OCI-LY1 (cell line): ENCODE data around the gene TCHP.
"Not testable (repeated sequence)": the region's sequence is repeated elsewhere in the genome, so short reads cannot be mapped to it uniquely, and the experiment has no call there.

Experiments
- H2AFZ ChIP-seq: fragments of 200-600 bp; sonication (generic), shearing (Covaris generic); 2 replicates; pipeline ENCODE4 v1.6.0; 2014; ENCODE audit warnings: antibody characterized with exemption, mild to moderate bottlenecking, low read length
- H3F3A ChIP-seq: fragments of 200-600 bp; sonication (generic), shearing (Covaris generic); 2 replicates; pipeline ENCODE4 v1.6.0; 2014; ENCODE audit warnings: mild to moderate bottlenecking, antibody characterized with exemption, low read length, moderate library complexity; ENCODE audit not compliant: insufficient read depth
- H3K27ac ChIP-seq: fragments of 200-600 bp; sonication (generic); 2 replicates; pipeline ENCODE4 v1.5.1; 2014; ENCODE audit warnings: low read length, mixed run types, mild to moderate bottlenecking, low read depth; ENCODE audit not compliant: poor library complexity, severe bottlenecking
- H3K27me3 ChIP-seq: fragments of 200-600 bp; sonication (generic); 2 replicates; pipeline ENCODE4 v1.6.0; 2014; ENCODE audit warnings: antibody characterized with exemption, mild to moderate bottlenecking, low read length, moderate library complexity; ENCODE audit not compliant: insufficient read depth
- H3K36me3 ChIP-seq: fragments of 200-600 bp; sonication (generic); 2 replicates; pipeline ENCODE4 v1.6.1; 2014; ENCODE audit warnings: mild to moderate bottlenecking, antibody characterized with exemption, low read length, moderate library complexity, mixed read lengths; ENCODE audit not compliant: insufficient read depth
- H3K4me1 ChIP-seq: fragments of 200-600 bp; sonication (generic); 2 replicates; pipeline ENCODE4 v1.5.1; 2014; ENCODE audit warnings: mild to moderate bottlenecking, low read length, moderate library complexity; ENCODE audit not compliant: insufficient read depth, severe bottlenecking
- H3K4me2 ChIP-seq: fragments of 200-600 bp; sonication (generic), shearing (Covaris generic); 2 replicates; pipeline ENCODE4 v1.6.1; 2014; ENCODE audit warnings: low read length
- H3K4me3 ChIP-seq: fragments of 200-600 bp; sonication (generic); 2 replicates; pipeline ENCODE4 v1.5.1; 2014; ENCODE audit warnings: low read length, low read depth, mild to moderate bottlenecking, mixed read lengths; ENCODE audit not compliant: poor library complexity, severe bottlenecking
- H3K79me2 ChIP-seq: fragments of 200-600 bp; shearing (Covaris generic); 2 replicates; pipeline ENCODE4 v1.6.1; 2016; ENCODE audit warnings: mixed run types, low read length, mixed read lengths; ENCODE audit not compliant: insufficient read depth
- H3K9ac ChIP-seq: fragments of 200-600 bp; sonication (generic), shearing (Covaris generic); 2 replicates; pipeline ENCODE4 v1.6.1; 2014; ENCODE audit warnings: mild to moderate bottlenecking, low read length, mixed read lengths
- H3K9me2 ChIP-seq: fragments of 200-600 bp; sonication (generic), shearing (Covaris generic); 2 replicates; pipeline ENCODE4 v1.6.1; 2014; ENCODE audit warnings: low read depth, mild to moderate bottlenecking, low read length, mixed read lengths
- H3K9me3 ChIP-seq: fragments of 200-600 bp; shearing (Covaris generic); 2 replicates; pipeline ENCODE4 v1.6.1; 2014; ENCODE audit warnings: low read length, mixed read lengths
- H4K20me1 ChIP-seq: fragments of 200-600 bp; sonication (generic), shearing (Covaris generic); 2 replicates; pipeline ENCODE4 v1.6.0; 2016; ENCODE audit warnings: mild to moderate bottlenecking, low read length; ENCODE audit not compliant: insufficient read depth
- EZH2 ChIP-seq: fragments of 200-600 bp; sonication (generic), shearing (Covaris generic); IDR thresholded peaks from 2 replicates; pipeline ENCODE4 v1.8.0; 2017; ENCODE audit warnings: borderline replicate concordance, mixed run types, mild to moderate bottlenecking, antibody characterized with exemption, low read length, moderate library complexity, mixed read lengths
- TF ChIP-seq, protein P1 (sequence below): fragments of 200-600 bp; sonication (generic), shearing (Covaris generic); IDR thresholded peaks from 2 replicates; pipeline ENCODE4 v1.5.1; 2017; ENCODE audit warnings: mild to moderate bottlenecking, antibody characterized with exemption, low read length, moderate library complexity, mixed read lengths

The TCHP gene

DNA sequence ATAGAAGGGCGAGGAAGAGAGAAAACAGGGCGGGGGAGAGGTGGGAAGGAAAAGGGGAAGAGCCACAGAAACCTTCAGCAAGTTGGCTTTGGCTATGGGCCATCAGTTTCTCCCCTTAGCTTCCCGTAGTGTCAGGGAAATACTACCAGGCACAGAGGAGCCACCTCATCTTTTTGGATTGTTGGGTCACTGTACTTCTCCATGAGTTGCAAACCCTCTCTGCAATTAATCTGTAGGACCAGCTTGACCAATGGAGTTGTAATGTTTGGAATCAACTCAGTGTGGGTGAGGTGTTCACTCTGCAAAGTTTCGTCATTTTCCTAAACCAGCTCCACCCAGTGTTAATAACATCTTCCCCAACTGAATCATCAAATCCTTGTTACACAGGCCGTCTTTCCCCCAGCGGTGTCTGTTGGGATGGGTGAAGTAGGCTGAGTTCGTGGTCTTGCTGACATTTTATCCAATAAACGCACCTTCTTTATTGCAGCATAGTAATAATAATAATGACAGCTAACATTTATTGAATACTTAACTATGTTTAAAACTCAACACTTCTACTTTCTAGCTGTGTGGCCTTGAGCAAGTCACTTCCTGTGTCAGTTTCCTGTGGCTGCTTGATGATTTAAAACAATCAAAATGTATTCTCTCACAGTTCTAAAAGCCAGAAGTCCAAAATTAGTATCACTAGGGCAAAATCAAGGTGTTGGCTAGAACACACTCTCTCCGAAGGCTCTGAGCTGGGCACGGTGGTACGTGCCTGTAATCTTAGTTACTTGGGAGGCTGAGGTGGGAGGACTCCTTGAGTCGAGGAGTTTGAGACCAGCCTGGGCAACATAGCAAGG, 11.7 kb upstream of the TCHP start:
- TF ChIP-seq, protein P1, sequence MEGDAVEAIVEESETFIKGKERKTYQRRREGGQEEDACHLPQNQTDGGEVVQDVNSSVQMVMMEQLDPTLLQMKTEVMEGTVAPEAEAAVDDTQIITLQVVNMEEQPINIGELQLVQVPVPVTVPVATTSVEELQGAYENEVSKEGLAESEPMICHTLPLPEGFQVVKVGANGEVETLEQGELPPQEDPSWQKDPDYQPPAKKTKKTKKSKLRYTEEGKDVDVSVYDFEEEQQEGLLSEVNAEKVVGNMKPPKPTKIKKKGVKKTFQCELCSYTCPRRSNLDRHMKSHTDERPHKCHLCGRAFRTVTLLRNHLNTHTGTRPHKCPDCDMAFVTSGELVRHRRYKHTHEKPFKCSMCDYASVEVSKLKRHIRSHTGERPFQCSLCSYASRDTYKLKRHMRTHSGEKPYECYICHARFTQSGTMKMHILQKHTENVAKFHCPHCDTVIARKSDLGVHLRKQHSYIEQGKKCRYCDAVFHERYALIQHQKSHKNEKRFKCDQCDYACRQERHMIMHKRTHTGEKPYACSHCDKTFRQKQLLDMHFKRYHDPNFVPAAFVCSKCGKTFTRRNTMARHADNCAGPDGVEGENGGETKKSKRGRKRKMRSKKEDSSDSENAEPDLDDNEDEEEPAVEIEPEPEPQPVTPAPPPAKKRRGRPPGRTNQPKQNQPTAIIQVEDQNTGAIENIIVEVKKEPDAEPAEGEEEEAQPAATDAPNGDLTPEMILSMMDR: no peak
- no peak for TF ChIP-seq EZH2
- H3K4me1 ChIP-seq: peaks cover 7% of the 10 kb centered on the region
- H3K79me2 ChIP-seq: no peaks in the 10 kb centered on the region
- no peaks in the 10 kb centered on the region for H3K36me3 ChIP-seq
- no peak overlapping the region for H3K27ac ChIP-seq
- no peaks in the 10 kb centered on the region for H3K9me3 ChIP-seq
- no peaks in the 10 kb centered on the region for H3K27me3 ChIP-seq
- H3F3A ChIP-seq: no peaks in the 10 kb centered on the region
- no peaks in the 10 kb centered on the region for H3K9me2 ChIP-seq
- H4K20me1 ChIP-seq: no peaks in the 10 kb centered on the region
- no peak overlapping the region for H2AFZ ChIP-seq
- H3K9ac ChIP-seq: no peak overlapping the region
- no peak overlapping the region for H3K4me2 ChIP-seq
- no peak overlapping the region for H3K4me3 ChIP-seq

- H3K9ac ChIP-seq: no peak overlapping the region
- H3K27me3 ChIP-seq: no peaks in the 10 kb centered on the region
- no peaks in the 10 kb centered on the region for H3K9me2 ChIP-seq
- no peaks in the 10 kb centered on the region for H3K79me2 ChIP-seq
- no peaks in the 10 kb centered on the region for H4K20me1 ChIP-seq
- no peak overlapping the region for H3K4me3 ChIP-seq
- no peaks in the 10 kb centered on the region for H3K9me3 ChIP-seq
- no peak overlapping the region for H3K27ac ChIP-seq
- H3K4me1 ChIP-seq: peaks cover 7% of the 10 kb centered on the region
- no peak overlapping the region for H3K4me2 ChIP-seq
- H3F3A ChIP-seq: no peaks in the 10 kb centered on the region
- H3K36me3 ChIP-seq: no peaks in the 10 kb centered on the region
- H2AFZ ChIP-seq: no peak overlapping the region
- TF ChIP-seq, protein P1: no peak
- no peak for TF ChIP-seq EZH2
These were observed 9.4 kb upstream of the TCHP start for GRCh38 chr12:109890620-109891170.

DNA sequence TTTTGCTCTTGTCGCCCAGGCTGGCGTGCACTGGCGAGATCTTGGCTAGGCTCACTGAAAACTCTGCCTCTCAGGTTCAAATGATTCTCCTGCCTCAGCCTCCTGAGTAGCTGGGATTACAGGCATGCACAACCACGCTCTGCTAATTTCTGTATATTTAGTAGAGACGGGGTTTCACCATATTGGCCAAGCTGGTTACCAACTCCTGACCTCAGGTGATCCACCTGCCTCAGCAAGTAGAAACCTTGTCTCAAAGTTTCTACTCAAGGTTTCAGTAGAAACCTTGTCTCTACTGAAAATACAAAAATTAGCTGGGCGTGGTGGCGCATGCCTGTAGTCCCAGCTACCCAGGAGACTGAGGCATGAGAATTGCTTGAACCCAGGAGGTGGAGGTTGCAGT, 8.3 kb upstream of the TCHP start:
- not testable (repeated sequence) for H3K9me3 ChIP-seq, H3K4me1 ChIP-seq, H4K20me1 ChIP-seq, H3F3A ChIP-seq, H3K79me2 ChIP-seq, H3K27me3 ChIP-seq, H3K4me2 ChIP-seq, H3K9me2 ChIP-seq, H3K27ac ChIP-seq, H3K36me3 ChIP-seq, H2AFZ ChIP-seq, H3K4me3 ChIP-seq, H3K9ac ChIP-seq
